Measurements from ENCODE around the gene ETV2. TPM values are rescaled to one million over a fixed set of nuclear protein-coding genes. Genes with fewer than 3 reads are reported as not detected.
A peak's percentile ranks its signal among the peaks of the same experiment; 100 is the strongest.
"Not testable (repeated sequence)": the region's sequence is repeated elsewhere in the genome, so short reads cannot be mapped to it uniquely, and the experiment has no call there.

Gene ETV2
- total RNA-seq, 2 donors from 2014 or later, result 1.7 to 2.5 TPM

- H3K27me3 Mint-ChIP-seq (ENCODE audit: low read depth), result no peaks in the 10 kb centered on the region
- no peaks in the 10 kb centered on the region for H3K9me3 Mint-ChIP-seq
- H3K4me1 Mint-ChIP-seq (ENCODE audit: low read depth), result peaks cover 43% of the 10 kb centered on the region
Observed at GRCh38 chr19:35648017-35648961, 6.7 kb downstream of the ETV2 start, which contains the start of gene COX6B1. COX6B1 (plus strand) TSS chr19:35648323; CDS start chr19:35651244, 2,921 bp downstream.

GRCh38 chr19:35650581-35650980 is 9.0 kb downstream of the ETV2 start:
- Mint-ChIP-seq H3K4me1 (ENCODE audit: low read depth) (peaks cover 32% of the 10 kb centered on the region), H3K27me3 (ENCODE audit: low read depth) (no peaks in the 10 kb centered on the region), H3K27ac (no peak overlapping the region), H3K9me3 (no peaks in the 10 kb centered on the region), H3K4me3 (no peak overlapping the region), H3K36me3 (ENCODE audit: insufficient read depth in 2 of 2) (peaks cover 7 to 17% of the 10 kb centered on the region in 2 donors)
- ATAC-seq (replicated peaks in 1 of 2), result no peak
- no peak for DNase-seq

More at GRCh38 chr19:35648017-35648961, 6.7 kb downstream of the ETV2 start, which contains the start of gene COX6B1:
- H3K4me3 Mint-ChIP-seq, result peak within 1 kb of the TSS; percentile 90 to 95
- peaks cover 2 to 12% of the 10 kb centered on the region in 2 donors for H3K36me3 Mint-ChIP-seq (ENCODE audit: insufficient read depth in 2 of 2)
- ATAC-seq (replicated peaks in 1 of 2), result peak; percentile 68 to 69
- peak; percentile 92 to 96 for DNase-seq
- H3K27ac Mint-ChIP-seq, result peak within 1 kb of the TSS; percentile 47

- H3K4me3 Mint-ChIP-seq; H3K27ac Mint-ChIP-seq; DNase-seq; H3K9me3 Mint-ChIP-seq; ATAC-seq (replicated peaks in 1 of 2); H3K27me3 Mint-ChIP-seq (ENCODE audit: low read depth): not testable (repeated sequence)
- peaks cover 10 to 31% of the 10 kb centered on the region in 2 donors for H3K36me3 Mint-ChIP-seq (ENCODE audit: insufficient read depth in 2 of 2)
- H3K4me1 Mint-ChIP-seq (ENCODE audit: low read depth), result peaks cover 14% of the 10 kb centered on the region
Observed at GRCh38 chr19:35654828-35655227, 13.3 kb downstream of the ETV2 start.

- no peak for DNase-seq
- Mint-ChIP-seq H3K36me3 (ENCODE audit: insufficient read depth in 2 of 2) (peaks cover 10 to 33% of the 10 kb centered on the region in 2 donors), H3K27ac (peak overlapping the region; percentile 7)
Observed at GRCh38 chr19:35655600-35655999, 14.1 kb downstream of the ETV2 start.

GRCh38 chr19:35656700-35657099 is 15.2 kb downstream of the ETV2 start:
- no peak overlapping the region for H3K27ac Mint-ChIP-seq
- peaks cover 13 to 31% of the 10 kb centered on the region in 2 donors for H3K36me3 Mint-ChIP-seq (ENCODE audit: insufficient read depth in 2 of 2)
- H3K4me3 Mint-ChIP-seq, result no peak overlapping the region
- DNase-seq, result no peak
- no peak for ATAC-seq (replicated peaks in 1 of 2)
- H3K4me1 Mint-ChIP-seq (ENCODE audit: low read depth), result no peaks in the 10 kb centered on the region
- H3K27me3 Mint-ChIP-seq (ENCODE audit: low read depth), result no peaks in the 10 kb centered on the region
- no peaks in the 10 kb centered on the region for H3K9me3 Mint-ChIP-seq

More at GRCh38 chr19:35655600-35655999, 14.1 kb downstream of the ETV2 start:
- no peaks in the 10 kb centered on the region for H3K9me3 Mint-ChIP-seq
- ATAC-seq (replicated peaks in 1 of 2), result no peak
- H3K4me1 Mint-ChIP-seq (ENCODE audit: low read depth), result peaks cover 6% of the 10 kb centered on the region
- H3K27me3 Mint-ChIP-seq (ENCODE audit: low read depth), result no peaks in the 10 kb centered on the region
- no peak overlapping the region for H3K4me3 Mint-ChIP-seq

GRCh38 chr19:35657904-35658700 is 16.6 kb downstream of the ETV2 start:
- Mint-ChIP-seq H3K4me1 (ENCODE audit: low read depth) (no peaks in the 10 kb centered on the region), H3K36me3 (ENCODE audit: insufficient read depth in 2 of 2) (peaks cover 14 to 26% of the 10 kb centered on the region in 2 donors), H3K4me3 (no peak overlapping the region), H3K9me3 (no peaks in the 10 kb centered on the region), H3K27ac (peak overlapping the region; percentile 16), H3K27me3 (ENCODE audit: low read depth) (no peaks in the 10 kb centered on the region)
- no peak for DNase-seq
- peak in 1 of 2 donors; percentile 30 for ATAC-seq (replicated peaks in 1 of 2)

GRCh38 chr19:35661995-35662340 is 20.4 kb downstream of the ETV2 start:
- H3K36me3 Mint-ChIP-seq (ENCODE audit: insufficient read depth in 2 of 2), result peaks cover 6 to 12% of the 10 kb centered on the region in 2 donors
- no peaks in the 10 kb centered on the region for H3K27me3 Mint-ChIP-seq (ENCODE audit: low read depth)
- ATAC-seq (replicated peaks in 1 of 2) (no peak), DNase-seq (no peak)
- H3K9me3 Mint-ChIP-seq, result no peaks in the 10 kb centered on the region
- H3K27ac Mint-ChIP-seq, result no peak overlapping the region
- no peak overlapping the region for H3K4me3 Mint-ChIP-seq
- no peaks in the 10 kb centered on the region for H3K4me1 Mint-ChIP-seq (ENCODE audit: low read depth)

GRCh38 chr19:35663981-35664380 is 22.4 kb downstream of the ETV2 start:
- Mint-ChIP-seq H3K9me3 (no peaks in the 10 kb centered on the region), H3K4me3 (no peak overlapping the region), H3K27ac (no peak overlapping the region), H3K27me3 (ENCODE audit: low read depth) (peaks cover 1% of the 10 kb centered on the region), H3K36me3 (ENCODE audit: insufficient read depth in 2 of 2) (peaks cover 3 to 4% of the 10 kb centered on the region in 2 donors), H3K4me1 (ENCODE audit: low read depth) (no peaks in the 10 kb centered on the region)
- ATAC-seq (replicated peaks in 1 of 2), result no peak
- no peak for DNase-seq

- Mint-ChIP-seq H3K9me3 (no peaks in the 10 kb centered on the region), H3K4me1 (ENCODE audit: low read depth) (no peaks in the 10 kb centered on the region), H3K27ac (no peak overlapping the region), H3K27me3 (ENCODE audit: low read depth) (peaks cover 13% of the 10 kb centered on the region), H3K36me3 (ENCODE audit: insufficient read depth in 2 of 2) (peaks cover under 1 to 4% of the 10 kb centered on the region in 2 donors), H3K4me3 (no peak overlapping the region)
- DNase-seq (no peak), ATAC-seq (replicated peaks in 1 of 2) (no peak)
Observed at GRCh38 chr19:35665157-35665556, 23.6 kb downstream of the ETV2 start.

GRCh38 chr19:35665604-35666003 is 24.1 kb downstream of the ETV2 start:
- no peaks in the 10 kb centered on the region for H3K9me3 Mint-ChIP-seq
- H3K4me1 Mint-ChIP-seq (ENCODE audit: low read depth), result no peaks in the 10 kb centered on the region
- peaks cover 0 to 4% of the 10 kb centered on the region in 2 donors for H3K36me3 Mint-ChIP-seq (ENCODE audit: insufficient read depth in 2 of 2)
- no peak for ATAC-seq (replicated peaks in 1 of 2)
- no peak overlapping the region for H3K4me3 Mint-ChIP-seq
- DNase-seq, result no peak
- H3K27me3 Mint-ChIP-seq (ENCODE audit: low read depth), result peaks cover 17% of the 10 kb centered on the region
- H3K27ac Mint-ChIP-seq, result no peak overlapping the region

GRCh38 chr19:35666251-35666913 is 24.8 kb downstream of the ETV2 start, which contains the start of gene UPK1A:
UPK1A (plus strand) TSS chr19:35666517; CDS start chr19:35666813, 296 bp downstream.
- DNase-seq (no peak), ATAC-seq (replicated peaks in 1 of 2) (no peak)
- Mint-ChIP-seq H3K27ac (no peak within 1 kb of the TSS), H3K4me1 (ENCODE audit: low read depth) (no peaks in the 10 kb centered on the region), H3K9me3 (no peaks in the 10 kb centered on the region), H3K4me3 (no peak within 1 kb of the TSS), H3K36me3 (ENCODE audit: insufficient read depth in 2 of 2) (peaks cover 0 to 3% of the 10 kb centered on the region in 2 donors), H3K27me3 (ENCODE audit: low read depth) (peaks cover 22% of the 10 kb centered on the region)

GRCh38 chr19:35669566-35669965 is 28.0 kb downstream of the ETV2 start:
- Mint-ChIP-seq H3K4me3 (no peak overlapping the region), H3K36me3 (ENCODE audit: insufficient read depth in 2 of 2) (no peaks in the 10 kb centered on the region), H3K4me1 (ENCODE audit: low read depth) (peaks cover 10% of the 10 kb centered on the region), H3K9me3 (no peaks in the 10 kb centered on the region), H3K27ac (no peak overlapping the region), H3K27me3 (ENCODE audit: low read depth) (peaks cover 41% of the 10 kb centered on the region)
- no peak for ATAC-seq (replicated peaks in 1 of 2)
- DNase-seq, result no peak
